Body of pancreas (tissue), 4 donors: ENCODE data around the gene ADCY2. TPM values are rescaled to one million over a fixed set of nuclear protein-coding genes. Genes with fewer than 3 reads are reported as not detected.

Source experiments
- ATAC-seq: fragments of 150-250 bp; one replicate; pipeline ENCODE4 v1.9.1; 2016
- DNase-seq, 4 donors: peaks; one replicate each; pipeline ENCODE4 v3.0.0-alpha.2; 2019
- H3K27ac ChIP-seq, 4 donors: fragments of 200-600 bp; sonication (generic); 1 replicate in 3 of 4; 2 replicates in 1 of 4; pipeline versions ENCODE4 v1.5.1 to v1.6.1; 2016 to 2019; ENCODE audit warnings: mild to moderate bottlenecking in 1 of 4, mixed read lengths in 1 of 4, moderate library complexity in 1 of 4
- H3K27me3 ChIP-seq, 2 donors: fragments of 200-600 bp; sonication (generic); one replicate each; pipeline ENCODE4 v1.6.0; 2016; ENCODE audit warnings: mild to moderate bottlenecking in 1 of 2
- H3K36me3 ChIP-seq, 2 donors: fragments of 200-600 bp; sonication (generic); replicated peaks in 1 of 2; 2 replicates each; pipeline ENCODE4 v1.5.1; 2016; ENCODE audit warnings: low read depth in 2 of 2; ENCODE audit not compliant: insufficient read depth in 1 of 2
- H3K4me1 ChIP-seq: fragments of 200-600 bp; sonication (generic); one replicate; pipeline ENCODE4 v1.6.0; 2016
- H3K4me3 ChIP-seq, 2 donors: fragments of 200-600 bp; sonication (generic); 1 replicate in 1 of 2; 2 replicates in 1 of 2; pipeline ENCODE4 v1.5.1; 2016 to 2019
- H3K9me3 ChIP-seq, 3 donors: fragments of 200-600 bp; sonication (generic); 1 replicate in 2 of 3; 2 replicates in 1 of 3; pipeline ENCODE4 v1.5.1; 2016
- CTCF ChIP-seq, 7 experiments: fragments of 450-650 bp in 4 of 7; fragments of 200-600 bp in 3 of 7; sonication (generic) in 3 of 7; IDR thresholded peaks; one replicate each; pipeline ENCODE4 v1.5.1; 2016 to 2019; ENCODE audit warnings: antibody characterized with exemption in 7 of 7
- POLR2A ChIP-seq, 3 donors: fragments of 450-650 bp; IDR thresholded peaks; one replicate each; pipeline ENCODE4 v1.6.1; 2016; ENCODE audit warnings: antibody characterized with exemption in 3 of 3, mild to moderate bottlenecking in 2 of 3
- WGBS, 2 donors: methylation state at CpG; one replicate each; pipeline ENCODE4 v1.1.5; 2017; 5-methylcytosine and 5-hydroxymethylcytosine counted together
- intact Hi-C: fragments of 100-400 bp; cut with DNase I; formaldehyde crosslinking; loops from one replicate; pipeline ENCODE4 v1.15.1; 2023
- total RNA-seq, 2 donors: library from RNA; depleted of rRNA; stranded (reverse); fragments of >200 nt; gene quantifications; one replicate each; pipeline ENCODE4 v1.1.0, GENCODE V29; 2016

ADCY2 gene
- total RNA-seq, 2 donors from 2014 or later = 0.52 to 4.6 TPM

- no peaks in the 10 kb centered on the region for H3K27me3 ChIP-seq
- 39 to 42% methylated on average over 2 of the region's 2 CpGs for WGBS, 2 donors
- no peak overlapping the region for H3K4me3 ChIP-seq
- TF ChIP-seq CTCF (IDR thresholded peaks at IDR 0.05) (no peak), POLR2A (IDR thresholded peaks at IDR 0.05) (no peak)
- H3K4me1 ChIP-seq = no peaks in the 10 kb centered on the region
- no peak for DNase-seq
- no peaks in the 10 kb centered on the region for H3K9me3 ChIP-seq
- intact Hi-C loops = no loop called here
- ATAC-seq = no peak
- H3K36me3 ChIP-seq = no peaks in the 10 kb centered on the region
- no peak overlapping the region for H3K27ac ChIP-seq
Observed at GRCh38 chr5:7625740-7626139, 229.8 kb downstream of the ADCY2 start.

GRCh38 chr5:7628248-7628647 is 232.3 kb downstream of the ADCY2 start:
- DNase-seq (no peak), ATAC-seq (no peak)
- no peak for TF ChIP-seq POLR2A (IDR thresholded peaks at IDR 0.05)
- no peak for TF ChIP-seq CTCF (IDR thresholded peaks at IDR 0.05)
- no peaks in the 10 kb centered on the region for H3K9me3 ChIP-seq
- H3K27me3 ChIP-seq = no peaks in the 10 kb centered on the region
- intact Hi-C loops = no loop called here
- H3K36me3 ChIP-seq = no peaks in the 10 kb centered on the region
- no peak overlapping the region for H3K27ac ChIP-seq
- no peak overlapping the region for H3K4me3 ChIP-seq
- no peaks in the 10 kb centered on the region for H3K4me1 ChIP-seq

GRCh38 chr5:7628820-7629219 is 232.9 kb downstream of the ADCY2 start:
- Histone ChIP-seq H3K4me3 (no peak overlapping the region), H3K9me3 (no peaks in the 10 kb centered on the region), H3K27ac (no peak overlapping the region), H3K4me1 (no peaks in the 10 kb centered on the region), H3K36me3 (no peaks in the 10 kb centered on the region), H3K27me3 (no peaks in the 10 kb centered on the region)
- TF ChIP-seq CTCF (IDR thresholded peaks at IDR 0.05) = no peak
- no peak for TF ChIP-seq POLR2A (IDR thresholded peaks at IDR 0.05)
- ATAC-seq (no peak), DNase-seq (no peak)
- intact Hi-C loops = no loop called here
- WGBS, 2 donors = 60 to 71% methylated on average over 5 of the region's 5 CpGs

GRCh38 chr5:7629561-7629960 is 233.6 kb downstream of the ADCY2 start:
- Histone ChIP-seq H3K36me3 (no peaks in the 10 kb centered on the region), H3K27me3 (no peaks in the 10 kb centered on the region), H3K27ac (no peak overlapping the region), H3K4me3 (no peak overlapping the region), H3K4me1 (no peaks in the 10 kb centered on the region), H3K9me3 (no peaks in the 10 kb centered on the region)
- ATAC-seq (no peak), DNase-seq (no peak)
- TF ChIP-seq CTCF (IDR thresholded peaks at IDR 0.05) (no peak), POLR2A (IDR thresholded peaks at IDR 0.05) (no peak)
- 31 to 38% methylated on average over 5 of the region's 5 CpGs for WGBS, 2 donors
- intact Hi-C loops = no loop called here

GRCh38 chr5:7634837-7635236 is 238.9 kb downstream of the ADCY2 start:
- Histone ChIP-seq H3K27ac (no peak overlapping the region), H3K4me3 (no peak overlapping the region), H3K36me3 (no peaks in the 10 kb centered on the region), H3K27me3 (no peaks in the 10 kb centered on the region), H3K4me1 (no peaks in the 10 kb centered on the region), H3K9me3 (no peaks in the 10 kb centered on the region)
- no peak for DNase-seq
- intact Hi-C loops = no loop called here
- no peak for TF ChIP-seq POLR2A (IDR thresholded peaks at IDR 0.05)
- TF ChIP-seq CTCF (IDR thresholded peaks at IDR 0.05) = no peak
- ATAC-seq = no peak
- WGBS, 2 donors = 78 to 83% methylated on average over 3 of the region's 3 CpGs
